Ascending aorta (tissue), 2 donors: ENCODE data around the gene TMEM121. TPM values are rescaled to one million over a fixed set of nuclear protein-coding genes. Genes with fewer than 3 reads are reported as not detected.
A peak's percentile ranks its signal among the peaks of the same experiment; 100 is the strongest.

ENCODE experiments used
- DNase-seq, 2 donors: peaks; one replicate each; pipeline ENCODE4 v3.0.0-alpha.2; 2019; ENCODE audit warnings: low spot score in 2 of 2
- H3K27ac ChIP-seq, 2 donors: fragments of 200-600 bp; sonication (generic); one replicate each; pipeline ENCODE4 v1.5.1; 2016 to 2017; ENCODE audit warnings: mild to moderate bottlenecking in 1 of 2
- H3K27me3 ChIP-seq: fragments of 200-600 bp; sonication (generic); one replicate; pipeline ENCODE4 v1.5.1; 2017
- H3K36me3 ChIP-seq, 2 donors: fragments of 200-600 bp; sonication (generic); one replicate each; pipeline ENCODE4 v1.5.1; 2016
- H3K4me1 ChIP-seq, 2 donors: fragments of 200-600 bp; sonication (generic); one replicate each; pipeline ENCODE4 v1.5.1; 2016 to 2017; ENCODE audit warnings: mild to moderate bottlenecking in 1 of 2
- H3K4me3 ChIP-seq, 2 donors: fragments of 200-600 bp; sonication (generic); one replicate each; pipeline ENCODE4 v1.5.1; 2016 to 2017; ENCODE audit warnings: mild to moderate bottlenecking in 1 of 2
- H3K9me3 ChIP-seq, 2 donors: fragments of 200-600 bp; sonication (generic); one replicate each; pipeline ENCODE4 v1.5.1; 2016
- intact Hi-C: fragments of 100-400 bp; cut with DNase I; formaldehyde crosslinking; loops from one replicate; pipeline ENCODE4 v1.15.1; 2023
- total RNA-seq: library from RNA; depleted of rRNA; stranded (reverse); fragments of >200 nt; gene quantifications from one replicate; pipeline ENCODE4 v1.1.0, GENCODE V29; 2016
- TF ChIP-seq, protein P1 (sequence below), 3 experiments: fragments of 200-600 bp in 2 of 3; fragments of 450-650 bp in 1 of 3; sonication (generic) in 2 of 3; IDR thresholded peaks; one replicate each; pipeline ENCODE4 v1.5.1; 2016 to 2019; ENCODE audit warnings: antibody characterized with exemption in 3 of 3, mild to moderate bottlenecking in 1 of 3, moderate library complexity in 1 of 3

TMEM121 gene
- total RNA-seq, 1 donor from 2014 or later = 34.6 TPM

DNA sequence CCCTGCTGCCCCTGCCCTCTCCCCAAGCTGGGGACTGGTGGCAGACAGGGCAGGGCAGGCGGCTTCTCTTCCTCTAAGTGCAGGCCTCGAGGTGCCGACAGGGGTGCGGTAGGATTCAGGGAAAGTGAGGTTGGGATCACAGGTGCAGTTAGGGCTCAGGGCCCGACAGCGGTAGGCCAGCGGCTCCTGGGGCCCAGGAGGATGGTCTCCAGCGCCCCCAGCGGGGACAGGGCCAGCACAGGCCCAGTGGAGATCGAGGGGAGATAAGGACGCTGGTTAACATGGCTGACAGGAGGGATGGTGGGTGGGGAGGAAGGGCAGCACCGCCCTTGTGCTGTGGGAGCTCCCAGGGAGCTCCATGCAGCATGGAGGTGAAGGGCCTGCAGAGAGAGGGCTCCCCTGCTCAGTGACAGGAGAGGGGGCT, 40.6 kb upstream of the TMEM121 start:
- Histone ChIP-seq H3K4me1 (peaks cover 40 to 72% of the 10 kb centered on the region in 2 donors), H3K36me3 (no peaks in the 10 kb centered on the region), H3K4me3 (peak overlapping the region in 1 of 2 donors; percentile 64), H3K27me3 (no peaks in the 10 kb centered on the region), H3K27ac (peak overlapping the region; percentile 89 to 99), H3K9me3 (no peaks in the 10 kb centered on the region)
- TF ChIP-seq, protein P1, sequence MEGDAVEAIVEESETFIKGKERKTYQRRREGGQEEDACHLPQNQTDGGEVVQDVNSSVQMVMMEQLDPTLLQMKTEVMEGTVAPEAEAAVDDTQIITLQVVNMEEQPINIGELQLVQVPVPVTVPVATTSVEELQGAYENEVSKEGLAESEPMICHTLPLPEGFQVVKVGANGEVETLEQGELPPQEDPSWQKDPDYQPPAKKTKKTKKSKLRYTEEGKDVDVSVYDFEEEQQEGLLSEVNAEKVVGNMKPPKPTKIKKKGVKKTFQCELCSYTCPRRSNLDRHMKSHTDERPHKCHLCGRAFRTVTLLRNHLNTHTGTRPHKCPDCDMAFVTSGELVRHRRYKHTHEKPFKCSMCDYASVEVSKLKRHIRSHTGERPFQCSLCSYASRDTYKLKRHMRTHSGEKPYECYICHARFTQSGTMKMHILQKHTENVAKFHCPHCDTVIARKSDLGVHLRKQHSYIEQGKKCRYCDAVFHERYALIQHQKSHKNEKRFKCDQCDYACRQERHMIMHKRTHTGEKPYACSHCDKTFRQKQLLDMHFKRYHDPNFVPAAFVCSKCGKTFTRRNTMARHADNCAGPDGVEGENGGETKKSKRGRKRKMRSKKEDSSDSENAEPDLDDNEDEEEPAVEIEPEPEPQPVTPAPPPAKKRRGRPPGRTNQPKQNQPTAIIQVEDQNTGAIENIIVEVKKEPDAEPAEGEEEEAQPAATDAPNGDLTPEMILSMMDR (IDR thresholded peaks at IDR 0.05) = peak in 2 of 3 experiments; percentile 13 to 29
- DNase-seq = no peak
- intact Hi-C loops = loop anchor here (10.0 kb wide), 3 partner anchors 461 to 801 kb away; partner anchors contain the start of genes CDCA4 and INF2

DNA sequence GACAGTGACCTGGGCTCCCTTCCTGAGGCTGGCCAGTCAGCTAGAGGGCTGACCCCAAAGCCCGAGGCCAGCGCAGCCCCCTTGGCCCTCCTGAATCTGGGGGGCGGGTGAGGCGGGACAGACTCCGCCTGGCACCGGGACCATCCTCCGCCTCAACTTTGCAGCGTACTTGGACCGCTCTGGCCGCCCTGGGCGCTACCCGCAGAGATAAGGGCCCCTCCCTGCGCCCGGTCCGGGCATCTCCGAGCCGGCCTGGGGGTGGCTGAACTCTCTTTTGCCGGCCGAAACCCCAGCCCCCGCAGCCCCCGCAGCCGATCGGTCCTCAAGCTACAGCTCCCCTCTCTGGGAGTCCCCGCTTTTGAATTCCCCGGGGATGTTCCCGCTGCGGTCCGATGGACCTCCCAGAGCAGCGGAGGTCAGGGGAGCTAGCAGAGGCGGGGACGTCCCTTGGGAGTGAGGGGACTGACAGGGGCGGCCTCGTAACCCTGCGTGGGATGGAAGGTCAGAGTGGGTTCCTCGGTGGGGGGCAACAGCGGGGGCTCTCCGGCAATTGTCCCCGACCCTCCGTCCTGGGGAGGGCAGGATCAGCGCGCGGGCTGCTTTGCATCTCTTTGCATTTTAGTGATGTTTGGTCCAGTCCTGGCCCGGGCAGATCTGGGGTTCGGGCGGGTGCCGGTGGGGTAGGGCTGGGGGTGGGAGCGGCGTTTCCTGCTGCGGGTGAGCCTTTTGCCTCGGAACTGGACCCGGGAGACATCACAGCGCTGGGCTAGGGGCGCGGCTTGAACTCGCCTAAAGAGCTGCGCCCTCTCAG, 40.0 kb upstream of the TMEM121 start, which contains the start of gene CRIP1:
TSS of gene CRIP1 (plus strand) at position 724 of the 811 bp plus-strand sequence. CDS start 374 bp downstream, outside the sequence.
- no peaks in the 10 kb centered on the region for H3K9me3 ChIP-seq
- no peaks in the 10 kb centered on the region for H3K27me3 ChIP-seq
- peaks cover 40 to 70% of the 10 kb centered on the region in 2 donors for H3K4me1 ChIP-seq
- TF ChIP-seq, protein P1 (IDR thresholded peaks at IDR 0.05) = no peak
- intact Hi-C loops = loop anchor here (10.0 kb wide), 3 partner anchors 462 to 802 kb away; partner anchors contain the start of genes CDCA4 and INF2
- no peak for DNase-seq
- H3K27ac ChIP-seq = peak within 1 kb of the TSS; percentile 89 to 99
- H3K4me3 ChIP-seq = peak within 1 kb of the TSS; percentile 55 to 64
- no peaks in the 10 kb centered on the region for H3K36me3 ChIP-seq

DNA sequence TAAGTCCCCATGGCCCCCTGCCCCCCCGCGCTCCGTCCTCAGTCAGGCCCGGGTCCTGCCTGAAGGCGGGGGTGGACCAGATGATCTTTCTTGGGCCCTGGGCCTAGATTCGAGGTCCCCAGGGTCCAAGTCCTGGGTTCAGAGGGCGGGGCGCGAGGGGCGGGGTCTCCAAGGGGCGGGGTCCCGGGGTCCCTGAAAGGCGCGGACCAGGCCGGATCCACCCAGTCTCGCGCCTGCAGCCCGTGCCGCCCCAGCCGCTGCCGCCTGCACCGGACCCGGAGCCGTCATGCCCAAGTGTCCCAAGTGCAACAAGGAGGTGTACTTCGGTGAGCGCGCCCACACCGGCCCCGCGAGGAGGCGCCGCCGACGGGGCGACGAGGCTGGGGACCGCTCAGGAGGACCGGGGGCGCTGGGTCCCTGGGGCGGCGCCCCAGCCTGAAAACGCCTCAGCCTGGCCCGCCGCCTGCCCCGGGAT, 39.4 kb upstream of the TMEM121 start:
- Histone ChIP-seq H3K4me1 (peaks cover 40 to 69% of the 10 kb centered on the region in 2 donors), H3K9me3 (no peaks in the 10 kb centered on the region), H3K36me3 (no peaks in the 10 kb centered on the region), H3K27me3 (no peaks in the 10 kb centered on the region), H3K4me3 (peak overlapping the region; percentile 55 to 64), H3K27ac (peak overlapping the region; percentile 89 to 99)
- TF ChIP-seq, protein P1 (IDR thresholded peaks at IDR 0.05) = no peak
- peak in 1 of 2 donors; percentile 89 for DNase-seq
- intact Hi-C loops = loop anchor here (10.0 kb wide), 3 partner anchors 462 to 802 kb away; partner anchors contain the start of genes CDCA4 and INF2

DNA sequence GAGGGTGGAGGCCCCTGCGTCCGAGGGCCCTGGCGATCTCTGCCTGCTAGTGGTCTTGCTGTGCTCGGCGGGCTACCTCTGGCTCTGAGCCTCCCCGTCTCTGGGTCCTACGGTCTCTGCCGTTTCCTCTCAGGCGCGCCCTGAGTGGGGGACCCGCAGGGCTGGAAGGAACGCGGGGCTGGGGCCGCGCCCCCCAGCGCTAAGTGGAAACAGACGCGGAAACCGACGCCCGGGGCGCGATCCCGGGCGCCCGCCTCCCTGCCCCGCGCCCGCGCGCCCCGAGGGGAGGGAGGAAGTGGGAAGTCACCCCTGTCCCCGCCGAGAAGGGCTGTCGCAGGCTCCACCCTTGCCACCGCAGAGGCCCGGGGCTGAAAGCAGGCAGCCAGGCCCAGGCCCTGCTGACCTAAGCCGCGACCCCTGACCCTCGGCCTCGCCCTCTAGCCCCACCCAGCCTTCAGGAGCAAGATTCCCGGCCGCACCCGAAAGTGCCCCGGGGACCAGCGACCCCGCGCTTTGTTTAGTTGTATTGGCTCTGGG, 38.9 kb upstream of the TMEM121 start:
- H3K9me3 ChIP-seq = no peaks in the 10 kb centered on the region
- no peaks in the 10 kb centered on the region for H3K27me3 ChIP-seq
- intact Hi-C loops = loop anchor here (10.0 kb wide), 3 partner anchors 463 to 803 kb away; partner anchors contain the start of genes CDCA4 and INF2
- no peak for DNase-seq
- no peaks in the 10 kb centered on the region for H3K36me3 ChIP-seq
- peaks cover 35 to 64% of the 10 kb centered on the region in 2 donors for H3K4me1 ChIP-seq
- H3K4me3 ChIP-seq = peak overlapping the region; percentile 55 to 64
- peak overlapping the region; percentile 89 to 99 for H3K27ac ChIP-seq
- TF ChIP-seq, protein P1 (IDR thresholded peaks at IDR 0.05) = no peak

DNA sequence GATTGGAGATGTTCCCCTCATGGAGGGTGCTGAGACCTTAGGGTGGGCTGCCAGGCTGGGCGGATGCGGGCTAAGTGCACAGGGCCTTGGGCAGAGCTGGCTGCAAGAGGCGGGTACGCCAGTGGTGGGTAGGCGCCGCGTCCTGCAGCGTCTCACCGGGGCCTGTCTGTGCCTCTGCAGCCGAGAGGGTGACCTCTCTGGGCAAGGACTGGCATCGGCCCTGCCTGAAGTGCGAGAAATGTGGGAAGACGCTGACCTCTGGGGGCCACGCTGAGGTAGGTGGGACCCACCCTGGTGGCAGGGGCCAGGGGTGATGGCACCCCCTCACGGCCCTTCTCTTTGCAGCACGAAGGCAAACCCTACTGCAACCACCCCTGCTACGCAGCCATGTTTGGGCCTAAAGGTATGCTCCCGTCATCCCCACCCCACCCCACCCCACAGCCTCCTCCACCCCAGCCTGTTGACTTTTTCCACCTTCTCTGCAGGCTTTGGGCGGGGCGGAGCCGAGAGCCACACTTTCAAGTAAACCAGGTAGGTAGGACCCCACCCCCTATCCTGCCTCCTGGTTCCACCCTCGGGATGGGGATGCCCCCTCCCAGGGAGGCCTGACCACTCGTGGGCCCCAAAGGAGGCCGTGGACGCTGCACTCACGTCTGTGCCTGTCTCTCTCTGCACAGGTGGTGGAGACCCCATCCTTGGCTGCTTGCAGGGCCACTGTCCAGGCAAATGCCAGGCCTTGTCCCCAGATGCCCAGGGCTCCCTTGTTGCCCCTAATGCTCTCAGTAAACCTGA, 38.2 kb upstream of the TMEM121 start:
- H3K9me3 ChIP-seq = no peaks in the 10 kb centered on the region
- TF ChIP-seq, protein P1 (IDR thresholded peaks at IDR 0.05) = no peak
- H3K36me3 ChIP-seq = no peaks in the 10 kb centered on the region
- DNase-seq = no peak
- intact Hi-C loops = loop anchor here (10.0 kb wide), 3 partner anchors 463 to 803 kb away; partner anchors contain the start of genes CDCA4 and INF2
- H3K27ac ChIP-seq = peak overlapping the region; percentile 89 to 99
- H3K27me3 ChIP-seq = no peaks in the 10 kb centered on the region
- peak overlapping the region; percentile 64 to 67 for H3K4me3 ChIP-seq
- H3K4me1 ChIP-seq = peaks cover 29 to 57% of the 10 kb centered on the region in 2 donors
